Measurements from ENCODE around the gene KLF15.
A peak's percentile ranks its signal among the peaks of the same experiment; 100 is the strongest.

Gene KLF15

GRCh38 chr3:126360046-126360713 is 3.0 kb upstream of the KLF15 start:
- DNase-seq, result no peak

- DNase-seq, result no peak
Measured at GRCh38 chr3:126358816-126359181, 1.6 kb upstream of the KLF15 start.

DNA sequence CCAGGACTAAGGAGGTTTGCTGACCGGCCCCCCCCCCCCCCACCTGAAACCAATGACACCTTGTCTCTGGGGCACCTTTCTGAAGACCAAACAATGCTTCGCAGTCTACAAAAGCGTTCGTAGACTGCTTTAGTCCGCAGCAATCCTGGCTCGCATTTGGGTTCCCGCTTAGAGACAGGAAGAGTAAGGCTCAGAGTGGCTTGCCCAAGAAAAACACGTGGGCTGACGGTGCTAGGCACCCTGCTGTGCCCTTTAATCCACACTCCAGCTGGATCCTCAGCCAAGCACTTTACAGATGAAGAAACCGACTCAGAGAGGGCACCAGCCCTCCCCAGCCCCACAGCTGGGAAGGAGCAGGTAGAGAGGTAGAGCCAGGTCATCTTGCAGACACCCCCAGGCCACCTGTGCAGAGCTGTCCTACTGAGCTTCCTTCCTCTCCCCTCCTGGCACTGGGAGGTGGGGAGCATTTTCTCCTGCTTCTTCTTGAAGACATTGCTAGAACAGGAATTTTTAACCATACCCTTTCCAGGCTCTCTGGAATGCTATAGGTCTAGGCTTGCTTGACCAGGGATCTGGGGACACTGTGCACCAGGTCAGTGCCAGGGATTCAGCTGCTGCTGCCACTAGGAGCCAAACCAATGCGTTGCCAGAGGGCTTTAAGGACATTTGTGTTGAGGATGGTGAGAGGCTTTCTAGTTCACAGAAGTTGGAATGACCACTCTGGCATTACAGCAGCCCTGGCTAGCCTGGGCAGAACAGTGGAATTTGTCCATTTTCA is 1.0 kb upstream of the KLF15 start:
- peak; percentile 18 for DNase-seq

DNA sequence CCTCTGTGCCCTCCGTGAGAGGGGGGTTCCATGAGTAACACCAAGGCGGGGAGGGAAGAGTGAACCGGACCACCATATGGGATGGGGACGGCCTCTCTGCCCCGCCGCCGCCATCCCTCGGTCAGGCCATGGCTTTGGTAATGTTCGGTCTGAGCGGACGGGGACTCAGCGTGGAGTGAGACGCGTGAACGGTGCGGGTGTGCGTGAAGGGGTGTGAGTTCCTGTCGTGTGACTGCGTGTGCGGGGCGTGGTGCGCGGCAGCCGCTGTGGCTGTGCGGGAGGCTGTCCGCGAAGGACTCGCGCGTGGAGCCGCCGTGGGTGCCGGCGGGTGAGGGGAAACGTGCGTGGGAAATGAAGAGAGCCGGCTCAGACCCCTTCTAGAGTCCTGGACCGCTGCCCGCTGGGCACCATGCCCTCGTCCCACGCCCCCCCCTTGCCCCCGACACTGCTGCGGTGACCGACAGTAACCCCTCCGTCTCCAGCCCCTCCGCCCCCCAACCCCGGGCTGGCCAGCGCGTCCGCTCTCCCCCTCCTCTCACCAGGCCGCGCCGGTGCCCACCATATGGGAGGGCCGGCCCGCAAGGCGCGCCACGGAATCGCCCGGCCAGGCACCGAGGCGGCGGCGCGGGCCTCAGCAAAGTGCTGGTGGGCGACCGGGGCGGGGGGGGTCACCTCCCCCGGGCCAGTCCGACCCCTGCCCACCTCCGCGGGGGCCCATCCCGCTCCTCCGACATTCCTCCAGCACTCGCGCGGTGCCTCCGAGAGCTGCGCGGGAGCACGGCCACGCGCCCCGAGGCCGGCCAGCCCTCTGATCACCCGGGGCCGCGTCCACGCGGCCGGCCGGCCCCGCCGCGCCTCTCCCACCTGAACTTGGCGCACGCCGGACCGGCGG is 589 bp downstream of the KLF15 start:
- no peak for DNase-seq

DNA sequence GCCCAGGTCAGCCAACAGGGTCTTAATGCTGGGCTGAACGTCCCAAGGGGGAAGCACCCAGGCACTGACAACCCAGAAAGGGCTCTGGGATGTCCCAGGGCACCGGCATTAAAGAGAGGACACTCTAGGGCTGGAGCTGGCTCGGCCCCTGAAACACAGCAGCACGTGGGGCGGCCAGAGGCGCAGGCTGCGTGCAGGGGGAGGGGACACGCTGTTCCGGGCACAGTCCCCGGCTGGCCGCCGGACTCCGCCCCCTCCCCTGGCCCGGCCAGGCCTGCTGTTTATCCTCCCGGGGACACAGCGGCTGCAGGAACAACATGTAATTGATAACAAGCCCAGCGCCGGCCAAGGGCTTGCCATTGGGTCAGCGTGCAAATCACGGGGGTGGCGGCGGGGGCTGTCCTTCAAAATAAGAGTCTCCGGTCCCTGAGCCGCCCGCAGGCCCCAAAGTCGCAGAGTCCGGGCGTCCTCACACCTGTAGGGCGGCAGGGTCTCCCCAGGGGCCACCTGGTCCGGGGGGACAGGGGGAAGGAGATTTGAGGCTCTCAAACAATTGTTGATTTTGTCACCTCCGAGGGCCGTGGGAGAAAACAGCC is 1.3 kb downstream of the KLF15 start:
- no peak for DNase-seq

DNA sequence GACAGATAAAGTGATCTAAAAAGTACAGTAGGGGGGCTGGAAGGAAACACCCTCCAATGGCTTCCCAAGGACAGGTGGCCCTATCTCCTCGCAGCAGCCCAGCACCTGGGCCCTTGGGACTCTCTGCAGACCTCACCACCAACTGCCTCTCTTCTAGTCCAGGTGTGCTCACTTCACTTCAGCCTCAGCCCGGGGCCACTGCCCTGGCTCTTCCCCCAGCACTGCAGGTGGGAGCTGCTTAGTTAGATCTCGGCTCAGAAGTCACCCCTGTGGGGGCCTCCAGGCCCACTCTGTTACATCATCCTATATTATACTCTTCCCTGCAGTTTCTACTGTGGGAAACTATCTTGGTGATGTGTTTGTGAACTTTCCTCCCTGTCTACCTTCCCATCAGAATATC is 2.0 kb downstream of the KLF15 start:
- DNase-seq, result no peak

- no peak for DNase-seq
Measured at GRCh38 chr3:126354776-126355175, 2.4 kb downstream of the KLF15 start.

- DNase-seq, result no peak
Measured at GRCh38 chr3:126353694-126354321, 3.4 kb downstream of the KLF15 start.

DNA sequence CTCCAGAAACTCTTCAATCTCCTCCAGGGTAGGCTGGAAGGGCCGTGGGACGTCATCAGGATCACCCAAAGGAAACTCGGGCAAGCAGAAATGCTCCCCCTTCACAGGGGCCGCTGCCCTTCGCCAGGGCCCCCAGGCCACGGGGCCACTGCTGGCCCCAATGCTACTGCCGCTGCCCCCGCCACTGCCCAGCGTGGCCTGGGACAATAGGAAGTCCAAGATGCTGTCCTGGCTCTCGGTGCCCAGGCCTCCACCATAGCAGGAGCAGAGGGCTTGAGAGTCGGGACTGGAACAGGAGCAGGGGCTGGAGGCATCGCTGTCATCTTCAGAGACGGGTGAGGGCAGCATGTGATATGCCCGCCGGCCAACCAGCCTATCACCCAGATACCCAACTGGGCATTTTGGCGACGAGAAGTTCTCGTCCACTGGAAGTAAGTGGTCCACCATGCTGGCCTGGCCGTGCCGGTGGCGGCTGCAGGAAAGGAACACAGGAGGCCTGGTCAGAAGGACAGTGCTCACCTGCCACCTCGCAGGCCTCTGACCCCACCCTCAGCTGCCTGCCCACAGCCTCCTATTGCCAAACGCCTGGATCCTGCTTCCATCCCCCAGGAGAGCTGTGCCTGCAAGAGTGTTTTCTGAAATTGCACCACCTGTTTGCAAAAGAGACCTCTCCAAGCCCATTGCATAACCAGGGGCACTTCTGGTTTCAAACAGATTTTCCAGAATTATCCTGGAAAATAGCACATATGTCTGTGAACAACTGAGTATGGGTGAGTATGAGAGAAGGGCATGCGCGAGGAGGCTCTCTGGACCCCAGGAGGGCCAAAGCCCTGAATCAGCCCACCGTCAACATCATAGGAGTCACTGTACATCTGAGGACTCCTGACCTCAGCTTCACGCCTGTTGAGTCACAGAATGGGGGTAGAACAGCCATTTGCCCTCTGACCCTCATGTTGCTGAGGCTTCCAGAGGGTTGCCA is 4.4 kb downstream of the KLF15 start:
- no peak for DNase-seq

GRCh38 chr3:126351771-126352475 is 5.3 kb downstream of the KLF15 start:
- no peak for DNase-seq

DNA sequence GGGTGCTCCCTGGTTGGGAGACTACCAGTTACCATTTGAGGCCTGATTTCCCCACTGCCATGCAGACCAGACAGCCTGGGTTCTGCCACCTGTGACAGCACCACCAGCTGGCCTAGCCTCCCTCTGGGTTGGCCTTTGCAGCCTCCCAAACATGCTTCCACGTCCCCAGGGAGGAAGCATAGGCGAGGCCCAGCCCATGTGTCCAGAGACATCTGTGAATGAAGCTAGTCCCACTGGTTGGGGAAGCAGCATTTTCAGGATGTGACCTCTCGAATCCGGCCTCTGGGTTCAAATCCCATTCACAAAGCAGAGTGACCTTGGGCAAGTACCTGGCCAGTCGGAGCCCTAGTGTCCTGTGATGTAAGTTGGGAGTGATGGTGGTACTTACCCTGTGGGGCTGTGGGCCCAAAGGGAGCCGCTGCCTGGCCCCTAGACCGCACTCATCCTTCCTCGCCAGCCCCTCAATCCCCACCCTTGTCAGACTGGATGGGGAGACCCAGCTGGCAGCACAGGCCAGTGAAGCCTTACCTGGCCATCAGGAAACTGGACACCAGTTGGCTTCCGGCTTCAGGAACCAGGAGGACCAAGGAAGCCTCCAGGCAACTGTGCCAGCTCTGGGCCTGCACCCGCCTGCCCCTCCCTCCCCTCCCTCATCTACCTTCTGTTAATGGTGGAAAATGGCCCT is 6.0 kb downstream of the KLF15 start:
- no peak for DNase-seq

DNA sequence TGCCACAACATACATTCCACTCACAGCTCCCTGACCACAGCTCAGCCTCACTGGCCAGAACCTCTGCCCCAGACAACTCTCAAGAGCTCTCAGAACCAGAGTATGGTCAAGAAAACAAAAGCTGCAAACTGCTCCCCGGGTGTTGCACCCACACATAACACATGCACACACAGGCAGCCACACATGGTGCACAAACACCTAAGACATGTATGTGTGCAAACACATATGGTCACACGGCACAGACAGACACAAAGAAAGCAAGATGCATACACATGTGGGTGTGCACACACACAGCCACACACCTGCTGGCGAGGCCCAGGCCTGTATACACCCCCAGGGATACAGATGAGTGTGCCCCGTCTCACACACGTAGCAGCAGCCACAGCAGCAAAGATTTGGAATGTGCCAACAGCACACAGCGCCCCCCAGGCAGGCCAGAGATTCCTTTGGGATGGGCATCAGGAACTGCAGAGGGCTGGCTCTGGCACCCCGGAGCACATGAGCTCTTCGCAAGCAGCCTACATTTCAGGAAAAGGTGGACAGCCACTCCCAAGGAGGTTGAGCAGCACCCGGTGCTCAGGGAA is 6.6 kb downstream of the KLF15 start:
- no peak for DNase-seq

DNA sequence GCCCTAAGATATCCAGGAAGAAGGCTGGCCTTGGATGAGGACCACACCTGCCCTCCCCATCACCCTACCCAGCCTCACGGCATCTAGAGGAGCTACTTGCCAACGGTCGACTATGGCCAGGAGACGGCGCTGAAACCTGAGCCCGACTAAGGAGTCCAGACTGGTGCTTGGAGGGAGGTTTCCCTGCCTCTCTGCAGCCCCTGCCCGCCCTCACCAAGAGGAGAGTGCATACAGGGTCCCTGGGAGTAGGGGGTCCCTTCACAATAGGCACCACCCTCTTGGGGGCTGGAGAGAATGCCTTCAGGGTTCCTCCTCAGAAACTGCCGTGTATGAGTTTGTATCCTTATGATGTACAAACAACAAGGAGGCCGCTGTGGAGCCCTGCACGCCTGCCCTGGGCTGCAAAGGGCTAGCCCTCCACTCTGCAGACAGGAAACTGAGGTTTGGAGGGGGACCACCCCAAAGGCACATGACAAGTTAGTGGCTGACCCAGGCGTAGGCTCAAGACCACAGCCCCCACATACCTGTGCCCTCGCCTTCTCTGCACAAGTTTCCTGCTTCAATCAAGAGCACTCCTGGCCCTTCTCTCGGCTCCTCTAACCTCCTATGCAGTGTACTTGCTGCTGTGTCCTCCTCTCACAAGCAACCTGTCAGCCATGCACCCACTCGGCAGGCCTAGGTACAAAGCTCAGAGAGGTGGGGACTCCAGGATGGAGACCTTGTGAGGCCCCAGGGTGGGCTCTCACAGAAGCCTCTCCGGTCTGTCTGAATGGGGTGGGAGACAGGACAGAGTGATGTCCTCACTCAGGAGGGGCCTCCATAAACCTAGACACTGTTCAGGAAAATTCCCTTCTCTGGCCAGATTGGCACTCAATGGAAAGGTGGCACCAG is 7.4 kb downstream of the KLF15 start:
- DNase-seq, result no peak

- no peak for DNase-seq
Measured at GRCh38 chr3:126349071-126349470, 8.1 kb downstream of the KLF15 start.

GRCh38 chr3:126348308-126348920 is 8.8 kb downstream of the KLF15 start:
- no peak for DNase-seq

DNA sequence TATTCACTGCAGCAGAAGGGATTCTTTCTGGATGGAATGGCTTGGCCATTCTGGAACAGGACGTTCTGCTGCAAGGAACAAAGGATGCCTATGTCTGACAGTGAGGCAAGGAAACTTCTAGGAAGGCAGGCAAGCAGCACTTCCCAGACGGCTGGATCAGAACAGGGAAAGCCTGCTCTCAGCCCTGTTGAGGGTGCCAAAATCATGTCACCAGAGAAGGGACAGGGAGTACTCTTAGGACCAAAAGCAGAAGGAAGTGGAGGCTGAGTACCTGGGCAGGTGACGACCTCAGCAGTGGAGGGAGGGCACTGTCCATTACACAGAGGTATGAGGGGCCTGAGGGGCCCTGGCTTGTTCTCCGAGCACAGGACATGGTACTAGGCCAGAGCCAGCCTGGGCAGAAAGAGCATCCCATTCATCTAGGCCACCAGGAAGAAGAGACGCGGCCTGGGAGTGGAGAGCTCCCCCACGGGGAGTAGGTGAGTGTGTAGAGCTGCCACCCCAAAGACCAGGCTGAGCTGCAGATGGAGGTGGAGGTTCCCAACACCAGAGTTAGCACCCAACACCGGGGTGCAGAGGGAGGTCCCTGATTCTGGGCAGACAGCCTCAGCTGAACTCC is 9.6 kb downstream of the KLF15 start:
- no peak for DNase-seq

GRCh38 chr3:126346466-126346865 is 10.7 kb downstream of the KLF15 start:
- DNase-seq, result no peak

All from NCI-H2171 treated with DMSO at 0.1 percent for 48 hours (cell line).